ENCODE measurements around the gene GPR152. TPM values are rescaled to one million over a fixed set of nuclear protein-coding genes. Genes with fewer than 3 reads are reported as not detected.
"Not testable (repeated sequence)": the region's sequence is repeated elsewhere in the genome, so short reads cannot be mapped to it uniquely, and the experiment has no call there.

Gene GPR152
- total and polyA plus RNA-seq, 12 donors = not detected

DNA sequence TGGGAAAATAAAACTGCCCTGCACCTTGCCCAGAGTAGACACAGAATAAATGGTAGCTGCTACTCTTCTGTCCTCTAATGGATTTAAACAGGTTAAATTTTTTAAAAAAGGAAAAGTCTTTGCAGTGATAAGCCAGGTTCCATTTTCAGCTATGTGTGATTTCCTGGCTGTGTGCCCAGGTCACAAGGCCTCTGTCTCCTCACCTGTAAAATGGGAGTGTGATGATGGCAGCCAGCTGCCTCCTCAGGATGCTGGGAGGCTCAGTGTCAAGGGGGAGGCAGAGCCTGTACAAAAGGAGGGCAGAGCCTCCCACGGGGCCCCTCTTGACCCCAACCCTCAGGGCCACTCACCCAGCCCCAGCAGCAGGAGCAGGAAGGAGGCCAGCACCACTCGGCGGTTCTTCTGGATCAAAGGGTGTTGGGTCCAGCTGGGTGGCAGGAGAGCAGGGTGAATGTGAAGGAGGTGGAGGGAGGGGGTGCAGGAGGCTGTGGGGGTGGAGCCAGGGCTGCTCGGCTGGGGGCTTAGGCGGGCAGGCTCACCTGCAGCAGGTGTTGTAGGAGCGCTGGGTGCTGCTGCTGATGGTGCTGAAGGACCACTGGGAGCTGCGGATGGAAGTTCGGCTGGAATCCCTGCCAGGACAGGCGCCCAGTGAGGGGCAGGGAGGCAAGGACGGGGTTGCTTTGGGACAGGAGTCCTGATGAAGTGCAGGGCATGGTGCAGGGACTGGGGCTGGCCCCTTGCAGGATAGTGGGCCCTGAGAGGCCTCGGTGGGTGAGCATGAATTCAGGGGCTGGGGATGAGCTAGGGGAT, 14.6 kb upstream of the GPR152 start:
- 77 to 78% methylated on average over 11 of the region's 11 CpGs for WGBS, 2 donors
- H3K4me1 ChIP-seq = peaks cover 8 to 55% (median 30%) of the 10 kb centered on the region in 9 donors
- H3K27ac ChIP-seq = peak overlapping the region in 2 of 10 donors; percentile 90 to 94
- intact Hi-C loops (cut with DNase I) = loop anchor here in 8 of 10 donors (5.0 kb wide), 5 partner anchors 40 to 75 kb away; partner anchors contain the start of genes PPP1CA (in 6 of the 8), TBC1D10C (in 6 of the 8), RPS6KB2 (in 2 of the 8) and CDK2AP2 (in 1 of the 8)
- H3K36me3 ChIP-seq = peaks cover 0 to 6% (median 0%) of the 10 kb centered on the region in 9 donors
- no peaks in the 10 kb centered on the region for H3K9me3 ChIP-seq
- TF ChIP-seq, protein P1, sequence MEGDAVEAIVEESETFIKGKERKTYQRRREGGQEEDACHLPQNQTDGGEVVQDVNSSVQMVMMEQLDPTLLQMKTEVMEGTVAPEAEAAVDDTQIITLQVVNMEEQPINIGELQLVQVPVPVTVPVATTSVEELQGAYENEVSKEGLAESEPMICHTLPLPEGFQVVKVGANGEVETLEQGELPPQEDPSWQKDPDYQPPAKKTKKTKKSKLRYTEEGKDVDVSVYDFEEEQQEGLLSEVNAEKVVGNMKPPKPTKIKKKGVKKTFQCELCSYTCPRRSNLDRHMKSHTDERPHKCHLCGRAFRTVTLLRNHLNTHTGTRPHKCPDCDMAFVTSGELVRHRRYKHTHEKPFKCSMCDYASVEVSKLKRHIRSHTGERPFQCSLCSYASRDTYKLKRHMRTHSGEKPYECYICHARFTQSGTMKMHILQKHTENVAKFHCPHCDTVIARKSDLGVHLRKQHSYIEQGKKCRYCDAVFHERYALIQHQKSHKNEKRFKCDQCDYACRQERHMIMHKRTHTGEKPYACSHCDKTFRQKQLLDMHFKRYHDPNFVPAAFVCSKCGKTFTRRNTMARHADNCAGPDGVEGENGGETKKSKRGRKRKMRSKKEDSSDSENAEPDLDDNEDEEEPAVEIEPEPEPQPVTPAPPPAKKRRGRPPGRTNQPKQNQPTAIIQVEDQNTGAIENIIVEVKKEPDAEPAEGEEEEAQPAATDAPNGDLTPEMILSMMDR (IDR thresholded peaks at IDR 0.05) = no peak
- DNase-seq (no peak), ATAC-seq (no peak)
- H3K27me3 ChIP-seq = no peaks in the 10 kb centered on the region
- H3K4me3 ChIP-seq = no peak overlapping the region

DNA sequence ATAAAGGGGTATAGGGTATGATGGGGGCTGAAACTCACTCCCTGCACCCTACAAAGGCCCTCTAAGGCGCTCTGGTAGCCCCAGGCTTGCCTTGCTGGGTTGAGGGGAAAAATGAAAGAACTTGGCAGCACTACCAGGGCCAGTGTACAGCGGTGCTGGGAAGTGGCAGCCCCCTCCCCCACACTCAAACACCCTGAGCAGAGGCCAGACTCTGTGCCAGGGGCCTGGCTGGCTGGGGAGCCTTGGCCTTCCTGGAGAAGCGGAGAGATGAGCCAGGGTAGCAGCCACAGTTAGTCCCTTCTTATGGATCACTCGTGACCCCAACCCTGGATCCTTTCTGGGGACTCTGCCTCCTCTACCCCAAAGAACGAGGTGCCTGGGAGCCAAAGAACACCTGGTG, 13.8 kb upstream of the GPR152 start:
- Histone ChIP-seq H3K4me3 (no peak overlapping the region), H3K4me1 (peaks cover 8 to 55% (median 30%) of the 10 kb centered on the region in 9 donors), H3K9me3 (no peaks in the 10 kb centered on the region), H3K36me3 (peaks cover 0 to 6% (median 0%) of the 10 kb centered on the region in 9 donors), H3K27ac (peak overlapping the region in 2 of 10 donors; percentile 12 to 94), H3K27me3 (no peaks in the 10 kb centered on the region)
- 72 to 81% methylated on average over 5 of the region's 5 CpGs for WGBS, 2 donors
- DNase-seq = no peak
- TF ChIP-seq, protein P1 (IDR thresholded peaks at IDR 0.05) = no peak
- ATAC-seq = no peak
- intact Hi-C loops (cut with DNase I) = loop anchor here in 8 of 10 donors (5.0 kb wide), 5 partner anchors 39 to 74 kb away; partner anchors contain the start of genes PPP1CA (in 6 of the 8), TBC1D10C (in 6 of the 8), RPS6KB2 (in 2 of the 8) and CDK2AP2 (in 1 of the 8)

DNA sequence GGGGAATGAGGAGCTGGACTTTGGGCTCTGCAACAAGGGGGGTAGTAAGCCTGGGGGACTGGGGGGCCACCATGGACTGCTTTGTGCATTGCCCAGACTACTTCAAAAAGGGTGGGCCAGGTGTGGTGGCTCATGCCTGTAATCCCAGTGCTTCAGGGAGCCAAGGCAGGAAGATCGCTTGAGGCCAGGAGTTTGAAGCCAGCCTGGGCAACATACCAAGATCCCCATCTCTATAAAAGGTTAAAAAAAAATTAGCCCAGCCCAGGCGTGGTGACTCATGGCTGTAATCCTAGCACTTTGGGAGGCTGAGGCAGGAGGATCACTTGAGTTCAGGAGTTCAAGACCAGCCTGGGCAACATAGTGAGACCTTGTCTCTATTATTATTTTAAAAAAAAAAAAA, 13.0 kb upstream of the GPR152 start:
- Histone ChIP-seq H3K4me1 (peaks cover 8 to 55% (median 30%) of the 10 kb centered on the region in 9 donors), H3K4me3 (peak overlapping the region in 2 of 10 donors; percentile 64), H3K27ac (peak overlapping the region in 8 of 10 donors; percentile 78 to 94 (median 91))
- H3K36me3 ChIP-seq, ATAC-seq, H3K9me3 ChIP-seq, H3K27me3 ChIP-seq, DNase-seq: not testable (repeated sequence)
- 65 to 66% methylated on average over 2 of the region's 2 CpGs for WGBS, 2 donors
- intact Hi-C loops (cut with DNase I) = loop anchor here in 8 of 10 donors (5.0 kb wide), 5 partner anchors 38 to 73 kb away; partner anchors contain the start of genes PPP1CA (in 6 of the 8), TBC1D10C (in 6 of the 8), RPS6KB2 (in 2 of the 8) and CDK2AP2 (in 1 of the 8)

DNA sequence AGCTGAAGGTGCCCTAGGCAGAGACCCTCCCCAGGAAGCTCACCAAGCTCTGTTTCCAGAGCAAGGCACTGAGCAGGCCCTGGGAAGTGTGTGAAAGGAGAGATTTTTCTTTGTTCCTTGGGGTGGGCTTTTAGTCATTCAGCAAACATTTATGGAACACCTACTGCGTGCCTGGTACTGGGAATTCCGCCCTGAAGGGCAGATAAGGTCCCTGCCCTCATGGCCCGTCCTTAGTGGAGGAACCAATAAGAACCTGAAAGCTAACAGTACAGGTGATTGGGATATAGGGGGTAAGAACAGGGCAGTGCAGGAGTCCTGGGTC, 12.6 kb upstream of the GPR152 start:
- Histone ChIP-seq H3K36me3 (peaks cover 0 to 6% (median 0%) of the 10 kb centered on the region in 9 donors), H3K4me3 (peak overlapping the region; percentile 19 to 68 (median 64)), H3K4me1 (peaks cover 8 to 57% (median 30%) of the 10 kb centered on the region in 9 donors), H3K9me3 (no peaks in the 10 kb centered on the region), H3K27ac (peak overlapping the region; percentile 78 to 94 (median 90)), H3K27me3 (no peaks in the 10 kb centered on the region)
- intact Hi-C loops (cut with DNase I) = loop anchor here in 8 of 10 donors (5.0 kb wide), 5 partner anchors 38 to 73 kb away; partner anchors contain the start of genes PPP1CA (in 6 of the 8), TBC1D10C (in 6 of the 8), RPS6KB2 (in 2 of the 8) and CDK2AP2 (in 1 of the 8)
- TF ChIP-seq, protein P1 (IDR thresholded peaks at IDR 0.05) = no peak
- 44 to 50% methylated on average over 3 of the region's 3 CpGs for WGBS, 2 donors
- DNase-seq (no peak), ATAC-seq (no peak)
